HEK293 (cell line): Measurements from ENCODE around the gene NOVA1.

Experiments
- CTCF ChIA-PET: fragments of 350-600 bp; formaldehyde crosslinking; extraction: SDS; loops from one replicate; lab custom pipeline; 2021; ENCODE audit warnings: antibody characterized with exemption; lab: Yijun Ruan, JAX
- POLR2A ChIA-PET: fragments of 300-600 bp; formaldehyde crosslinking; extraction: SDS; loops from one replicate; lab custom pipeline; 2020; ENCODE audit warnings: antibody characterized with exemption, inconsistent platforms; lab: Yijun Ruan, JAX
- H3K27ac ChIP-seq: fragments of 200-500 bp; sonication (Bioruptor generic); 2 replicates; pipeline ENCODE4 v1.5.1; 2014; ENCODE audit warnings: low read depth, low read length, control low read depth, inconsistent platforms; ENCODE audit errors: extremely low read depth
- H3K36me3 ChIP-seq, 2 experiments: fragments of 200-500 bp in 1 of 2; sonication (Bioruptor generic) in 1 of 2; 1 replicate in 1 of 2; 2 replicates in 1 of 2; pipeline ENCODE4 v1.5.1; 2014 to 2017; ENCODE audit warnings: inconsistent platforms in 2 of 2, low read length in 2 of 2; ENCODE audit not compliant: control insufficient read depth in 2 of 2, insufficient read depth in 1 of 2
- H3K4me1 ChIP-seq: fragments of 200-500 bp; sonication (Bioruptor generic); 2 replicates; pipeline ENCODE4 v1.5.1; 2014; ENCODE audit warnings: mild to moderate bottlenecking, low read length, inconsistent platforms; ENCODE audit not compliant: control insufficient read depth, insufficient read depth
- H3K4me3 ChIP-seq: 2 replicates; pipeline ENCODE4 v1.5.1; 2011; ENCODE audit warnings: low read depth, mild to moderate bottlenecking, control low read depth, low read length, moderate library complexity
- H3K9me3 ChIP-seq: fragments of 200-500 bp; sonication (Bioruptor generic); 2 replicates; pipeline ENCODE4 v1.5.1; 2014; ENCODE audit warnings: low read depth, low read length, inconsistent platforms; ENCODE audit not compliant: control insufficient read depth, insufficient read depth
- PBX3 ChIP-seq: sonication (generic); formaldehyde crosslinking; IDR thresholded peaks from 2 replicates; pipeline ENCODE4 v1.8.1; 2022; ENCODE audit warnings: mild to moderate bottlenecking, moderate library complexity, missing genetic modification reagents
- PRDM6 ChIP-seq: fragments of 450-650 bp; formaldehyde crosslinking; IDR thresholded peaks from 2 replicates; pipeline ENCODE4 v1.5.1; 2017; ENCODE audit warnings: missing biosample characterization, missing genetic modification characterization
- WT1 ChIP-seq: fragments of 450-650 bp; formaldehyde crosslinking; IDR thresholded peaks from 2 replicates; pipeline ENCODE4 v1.5.1; 2016; ENCODE audit warnings: missing biosample characterization, missing genetic modification characterization
- YY2 ChIP-seq: fragments of 450-650 bp; formaldehyde crosslinking; IDR thresholded peaks from 2 replicates; pipeline ENCODE4 v1.5.1; 2016; ENCODE audit warnings: missing biosample characterization, missing genetic modification characterization
- ZBTB20 ChIP-seq: fragments of 450-650 bp; formaldehyde crosslinking; IDR thresholded peaks from 2 replicates; pipeline ENCODE4 v1.5.1; 2016; ENCODE audit warnings: missing biosample characterization, missing genetic modification characterization
- ZFP41 ChIP-seq: fragments of 450-650 bp; formaldehyde crosslinking; IDR thresholded peaks from 2 replicates; pipeline ENCODE4 v1.5.1; 2016; ENCODE audit warnings: missing biosample characterization, missing genetic modification characterization, borderline replicate concordance
- ZIC2 ChIP-seq: fragments of 450-650 bp; formaldehyde crosslinking; IDR thresholded peaks from 2 replicates; pipeline ENCODE4 v1.5.1; 2016; ENCODE audit warnings: missing biosample characterization, missing genetic modification characterization
- ZNF10 ChIP-seq: fragments of 450-650 bp; formaldehyde crosslinking; IDR thresholded peaks from 2 replicates; pipeline ENCODE4 v1.5.1; 2017; ENCODE audit warnings: missing biosample characterization, missing genetic modification characterization
- ZNF121 ChIP-seq: fragments of 450-650 bp; formaldehyde crosslinking; IDR thresholded peaks from 2 replicates; pipeline ENCODE4 v1.5.1; 2016; ENCODE audit warnings: missing biosample characterization, missing genetic modification characterization
- ZNF146 ChIP-seq: fragments of 450-650 bp; formaldehyde crosslinking; IDR thresholded peaks from 2 replicates; pipeline ENCODE4 v1.5.1; 2016; ENCODE audit warnings: missing biosample characterization, missing genetic modification characterization
- ZNF18 ChIP-seq: fragments of 450-650 bp; formaldehyde crosslinking; IDR thresholded peaks from 2 replicates; pipeline ENCODE4 v1.5.1; 2016; ENCODE audit warnings: missing biosample characterization, missing genetic modification characterization
- ZNF202 ChIP-seq: fragments of 450-650 bp; formaldehyde crosslinking; IDR thresholded peaks from 2 replicates; pipeline ENCODE4 v1.5.1; 2016; ENCODE audit warnings: missing biosample characterization, missing genetic modification characterization, borderline replicate concordance
- ZNF239 ChIP-seq: fragments of 450-650 bp; formaldehyde crosslinking; IDR thresholded peaks from 2 replicates; pipeline ENCODE4 v1.5.1; 2016; ENCODE audit warnings: missing biosample characterization, missing genetic modification characterization
- ZNF521 ChIP-seq: fragments of 450-650 bp; formaldehyde crosslinking; IDR thresholded peaks from 2 replicates; pipeline ENCODE4 v1.5.1; 2017; ENCODE audit warnings: missing biosample characterization, mild to moderate bottlenecking, missing genetic modification characterization
- ZNF549 ChIP-seq: fragments of 450-650 bp; IDR thresholded peaks from 2 replicates; pipeline ENCODE4 v1.5.1; 2018; ENCODE audit warnings: missing biosample characterization, missing genetic modification characterization, mild to moderate bottlenecking, inconsistent platforms, moderate library complexity
- ZNF561 ChIP-seq: fragments of 450-650 bp; IDR thresholded peaks from 2 replicates; pipeline ENCODE4 v1.5.1; 2018; ENCODE audit warnings: missing biosample characterization, missing genetic modification characterization, borderline replicate concordance
- ZNF658 ChIP-seq: fragments of 450-650 bp; formaldehyde crosslinking; IDR thresholded peaks from 2 replicates; pipeline ENCODE4; 2016; ENCODE audit warnings: missing biosample characterization, missing genetic modification characterization
- ZSCAN30 ChIP-seq: fragments of 450-650 bp; IDR thresholded peaks from 2 replicates; pipeline ENCODE4 v1.5.1; 2018; ENCODE audit warnings: missing biosample characterization, mild to moderate bottlenecking, missing genetic modification characterization, moderate library complexity
- TF ChIP-seq, protein P1 (sequence below): fragments of 450-650 bp; formaldehyde crosslinking; IDR thresholded peaks from 2 replicates; pipeline ENCODE4 v1.5.1; 2016; ENCODE audit warnings: missing biosample characterization, missing genetic modification characterization
- TF ChIP-seq, protein P2 (sequence below): fragments of 450-650 bp; formaldehyde crosslinking; IDR thresholded peaks from 2 replicates; pipeline ENCODE4 v1.5.1; 2016; ENCODE audit warnings: missing biosample characterization, missing genetic modification characterization, borderline replicate concordance
- TF ChIP-seq, protein P3 (sequence below): IDR thresholded peaks from 2 replicates; pipeline ENCODE4 v1.6.1; 2011; ENCODE audit warnings: mild to moderate bottlenecking, low read depth, low read length, borderline replicate concordance
- TF ChIP-seq, protein P4 (sequence below): fragments of 450-650 bp; formaldehyde crosslinking; IDR thresholded peaks from 2 replicates; pipeline ENCODE4 v1.5.1; 2017; ENCODE audit warnings: missing biosample characterization, mild to moderate bottlenecking, missing genetic modification characterization, moderate library complexity

Gene NOVA1

GRCh38 chr14:26400373-26400772, 197.5 kb downstream of the NOVA1 start:
- POLR2A ChIA-PET: no interaction called here
- no peaks in the 10 kb centered on the region for H3K36me3 ChIP-seq
- no peak for TF ChIP-seq ZNF121 (tag by site-specific recombination)
- TF ChIP-seq ZSCAN30: no peak
- no peak for TF ChIP-seq ZFP41
- no peak for TF ChIP-seq ZNF658
- no peak for TF ChIP-seq ZNF521 (tag by site-specific recombination)
- TF ChIP-seq, protein P1, sequence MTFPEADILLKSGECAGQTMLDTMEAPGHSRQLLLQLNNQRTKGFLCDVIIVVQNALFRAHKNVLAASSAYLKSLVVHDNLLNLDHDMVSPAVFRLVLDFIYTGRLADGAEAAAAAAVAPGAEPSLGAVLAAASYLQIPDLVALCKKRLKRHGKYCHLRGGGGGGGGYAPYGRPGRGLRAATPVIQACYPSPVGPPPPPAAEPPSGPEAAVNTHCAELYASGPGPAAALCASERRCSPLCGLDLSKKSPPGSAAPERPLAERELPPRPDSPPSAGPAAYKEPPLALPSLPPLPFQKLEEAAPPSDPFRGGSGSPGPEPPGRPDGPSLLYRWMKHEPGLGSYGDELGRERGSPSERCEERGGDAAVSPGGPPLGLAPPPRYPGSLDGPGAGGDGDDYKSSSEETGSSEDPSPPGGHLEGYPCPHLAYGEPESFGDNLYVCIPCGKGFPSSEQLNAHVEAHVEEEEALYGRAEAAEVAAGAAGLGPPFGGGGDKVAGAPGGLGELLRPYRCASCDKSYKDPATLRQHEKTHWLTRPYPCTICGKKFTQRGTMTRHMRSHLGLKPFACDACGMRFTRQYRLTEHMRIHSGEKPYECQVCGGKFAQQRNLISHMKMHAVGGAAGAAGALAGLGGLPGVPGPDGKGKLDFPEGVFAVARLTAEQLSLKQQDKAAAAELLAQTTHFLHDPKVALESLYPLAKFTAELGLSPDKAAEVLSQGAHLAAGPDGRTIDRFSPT (tag by site-specific recombination): no peak
- no peak for TF ChIP-seq ZNF549 (tag by site-specific recombination)
- no peak for TF ChIP-seq ZNF10 (tag by site-specific recombination)
- TF ChIP-seq PBX3 (CRISPR knock-in tag): no peak
- no peak for TF ChIP-seq ZNF18 (tag by site-specific recombination)
- TF ChIP-seq ZNF239 (tag by site-specific recombination): no peak
- TF ChIP-seq, protein P2, sequence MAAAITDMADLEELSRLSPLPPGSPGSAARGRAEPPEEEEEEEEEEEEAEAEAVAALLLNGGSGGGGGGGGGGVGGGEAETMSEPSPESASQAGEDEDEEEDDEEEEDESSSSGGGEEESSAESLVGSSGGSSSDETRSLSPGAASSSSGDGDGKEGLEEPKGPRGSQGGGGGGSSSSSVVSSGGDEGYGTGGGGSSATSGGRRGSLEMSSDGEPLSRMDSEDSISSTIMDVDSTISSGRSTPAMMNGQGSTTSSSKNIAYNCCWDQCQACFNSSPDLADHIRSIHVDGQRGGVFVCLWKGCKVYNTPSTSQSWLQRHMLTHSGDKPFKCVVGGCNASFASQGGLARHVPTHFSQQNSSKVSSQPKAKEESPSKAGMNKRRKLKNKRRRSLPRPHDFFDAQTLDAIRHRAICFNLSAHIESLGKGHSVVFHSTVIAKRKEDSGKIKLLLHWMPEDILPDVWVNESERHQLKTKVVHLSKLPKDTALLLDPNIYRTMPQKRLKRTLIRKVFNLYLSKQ: no peak
- no peak for TF ChIP-seq YY2
- no peak for TF ChIP-seq WT1 (tag by site-specific recombination)
- no peak for TF ChIP-seq ZNF561
- TF ChIP-seq, all 188 proteins: peak for 0
- no peak overlapping the region for H3K27ac ChIP-seq
- no peaks in the 10 kb centered on the region for H3K9me3 ChIP-seq
- no peaks in the 10 kb centered on the region for H3K4me1 ChIP-seq
- no peak overlapping the region for H3K4me3 ChIP-seq
- CTCF ChIA-PET: no interaction called here

GRCh38 chr14:26398616-26399015, 199.2 kb downstream of the NOVA1 start:
- TF ChIP-seq PRDM6 (tag by site-specific recombination): no peak
- TF ChIP-seq ZNF202 (tag by site-specific recombination): no peak
- no peak for TF ChIP-seq ZNF146
- TF ChIP-seq, protein P3, sequence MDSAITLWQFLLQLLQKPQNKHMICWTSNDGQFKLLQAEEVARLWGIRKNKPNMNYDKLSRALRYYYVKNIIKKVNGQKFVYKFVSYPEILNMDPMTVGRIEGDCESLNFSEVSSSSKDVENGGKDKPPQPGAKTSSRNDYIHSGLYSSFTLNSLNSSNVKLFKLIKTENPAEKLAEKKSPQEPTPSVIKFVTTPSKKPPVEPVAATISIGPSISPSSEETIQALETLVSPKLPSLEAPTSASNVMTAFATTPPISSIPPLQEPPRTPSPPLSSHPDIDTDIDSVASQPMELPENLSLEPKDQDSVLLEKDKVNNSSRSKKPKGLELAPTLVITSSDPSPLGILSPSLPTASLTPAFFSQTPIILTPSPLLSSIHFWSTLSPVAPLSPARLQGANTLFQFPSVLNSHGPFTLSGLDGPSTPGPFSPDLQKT: no peak
- no peak for TF ChIP-seq ZBTB20
- no peak for TF ChIP-seq ZIC2 (tag by site-specific recombination)
- TF ChIP-seq, protein P4, sequence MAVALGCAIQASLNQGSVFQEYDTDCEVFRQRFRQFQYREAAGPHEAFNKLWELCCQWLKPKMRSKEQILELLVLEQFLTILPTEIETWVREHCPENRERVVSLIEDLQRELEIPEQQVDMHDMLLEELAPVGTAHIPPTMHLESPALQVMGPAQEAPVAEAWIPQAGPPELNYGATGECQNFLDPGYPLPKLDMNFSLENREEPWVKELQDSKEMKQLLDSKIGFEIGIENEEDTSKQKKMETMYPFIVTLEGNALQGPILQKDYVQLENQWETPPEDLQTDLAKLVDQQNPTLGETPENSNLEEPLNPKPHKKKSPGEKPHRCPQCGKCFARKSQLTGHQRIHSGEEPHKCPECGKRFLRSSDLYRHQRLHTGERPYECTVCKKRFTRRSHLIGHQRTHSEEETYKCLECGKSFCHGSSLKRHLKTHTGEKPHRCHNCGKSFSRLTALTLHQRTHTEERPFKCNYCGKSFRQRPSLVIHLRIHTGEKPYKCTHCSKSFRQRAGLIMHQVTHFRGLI (tag by site-specific recombination): no peak
- POLR2A ChIA-PET: no interaction called here
- CTCF ChIA-PET: no interaction called here
- Histone ChIP-seq H3K36me3 (no peaks in the 10 kb centered on the region), H3K9me3 (no peaks in the 10 kb centered on the region), H3K4me1 (no peaks in the 10 kb centered on the region), H3K4me3 (no peak overlapping the region), H3K27ac (no peak overlapping the region)
